Effector memory CD8-positive, alpha-beta T cell (primary cell): ENCODE measurements around the gene RHBDF1.
"Not testable (repeated sequence)": the region's sequence is repeated elsewhere in the genome, so short reads cannot be mapped to it uniquely, and the experiment has no call there.

Source experiments
- ATAC-seq: fragments of 150-1000 bp; cut with Tn5 transposase; replicated peaks from 2 replicates; pipeline ENCODE4 v1.10.0; 2021; ENCODE audit warnings: mild to moderate bottlenecking, moderate library complexity
- DNase-seq, 3 experiments: peaks; one replicate each; pipeline ENCODE4 v3.0.0; 2021
- H3K27ac Mint-ChIP-seq, 2 donors: one replicate each; pipeline ENCODE4 v1.8.0; 2022; ENCODE audit warnings: mild to moderate bottlenecking in 2 of 2, mixed read lengths in 2 of 2, moderate library complexity in 2 of 2
- H3K27me3 Mint-ChIP-seq, 2 donors: one replicate each; pipeline ENCODE4 v1.8.0; 2022; ENCODE audit warnings: mixed read lengths in 2 of 2
- H3K36me3 Mint-ChIP-seq: one replicate; pipeline ENCODE4 v1.8.0; 2022; ENCODE audit warnings: mild to moderate bottlenecking, moderate library complexity, mixed read lengths; ENCODE audit not compliant: insufficient read depth
- H3K4me1 Mint-ChIP-seq, 2 donors: one replicate each; pipeline ENCODE4 v1.8.0; 2022; ENCODE audit warnings: low read depth in 2 of 2, mixed read lengths in 2 of 2
- H3K4me3 Mint-ChIP-seq, 2 donors: one replicate each; pipeline ENCODE4 v1.8.0; 2022; ENCODE audit warnings: mild to moderate bottlenecking in 2 of 2, mixed read lengths in 2 of 2, moderate library complexity in 2 of 2
- H3K9me3 Mint-ChIP-seq, 2 donors: one replicate each; pipeline ENCODE4 v1.8.0; 2022; ENCODE audit warnings: mixed read lengths in 2 of 2

Gene RHBDF1

DNA sequence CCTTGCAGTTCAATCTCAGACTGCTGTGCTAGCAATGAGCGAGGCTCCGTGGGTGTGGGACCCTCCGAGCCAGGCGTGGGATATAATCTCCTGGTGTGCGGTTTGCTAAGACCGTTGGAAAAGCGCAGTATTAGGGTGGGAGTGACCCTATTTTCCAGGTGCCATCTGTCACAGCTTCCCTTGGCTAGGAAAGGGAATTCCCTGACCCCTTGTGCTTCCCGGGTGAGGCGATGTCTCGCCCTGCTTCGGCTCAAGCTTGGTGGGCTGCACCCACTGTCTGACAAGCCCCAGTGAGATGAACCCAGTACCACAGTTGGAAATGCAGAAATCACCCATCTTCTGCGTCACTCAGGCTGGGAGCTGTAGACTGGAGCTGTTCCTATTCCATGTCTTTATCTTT is 51.5 kb downstream of the RHBDF1 start:
- ATAC-seq, H3K4me1 Mint-ChIP-seq, H3K27me3 Mint-ChIP-seq, H3K36me3 Mint-ChIP-seq, H3K9me3 Mint-ChIP-seq, H3K27ac Mint-ChIP-seq, H3K4me3 Mint-ChIP-seq: not testable (repeated sequence)
- peak in 1 of 3 experiments; percentile 0 for DNase-seq

GRCh38 chr16:17062-17765 is 55.2 kb downstream of the RHBDF1 start:
- H3K9me3 Mint-ChIP-seq, H3K4me1 Mint-ChIP-seq, ATAC-seq, DNase-seq, H3K27ac Mint-ChIP-seq, H3K27me3 Mint-ChIP-seq, H3K4me3 Mint-ChIP-seq, H3K36me3 Mint-ChIP-seq: not testable (repeated sequence)

DNA sequence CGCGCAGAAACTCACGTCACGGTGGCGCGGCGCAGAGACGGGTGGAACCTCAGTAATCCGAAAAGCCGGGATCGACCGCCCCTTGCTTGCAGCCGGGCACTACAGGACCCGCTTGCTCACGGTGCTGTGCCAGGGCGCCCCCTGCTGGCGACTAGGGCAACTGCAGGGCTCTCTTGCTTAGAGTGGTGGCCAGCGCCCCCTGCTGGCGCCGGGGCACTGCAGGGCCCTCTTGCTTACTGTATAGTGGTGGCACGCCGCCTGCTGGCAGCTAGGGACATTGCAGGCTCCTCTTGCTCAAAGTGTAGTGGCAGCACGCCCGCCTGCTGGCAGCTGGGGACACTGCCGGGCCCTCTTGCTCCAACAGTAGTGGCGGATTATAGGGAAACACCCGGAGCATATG is 61.7 kb downstream of the RHBDF1 start:
- H3K4me3 Mint-ChIP-seq, result peak overlapping the region in 1 of 2 donors; percentile 46
- not testable (repeated sequence) for H3K9me3 Mint-ChIP-seq, H3K27me3 Mint-ChIP-seq, H3K36me3 Mint-ChIP-seq, H3K4me1 Mint-ChIP-seq
- ATAC-seq, result peak; percentile 53
- DNase-seq, result peak; percentile 86 to 90 (median 87)
- H3K27ac Mint-ChIP-seq, result peak overlapping the region in 1 of 2 donors; percentile 77

GRCh38 chr16:9903-10665 is 62.3 kb downstream of the RHBDF1 start:
- Mint-ChIP-seq H3K27ac (no peak overlapping the region), H3K36me3 (peaks cover 7% of the 10 kb centered on the region), H3K4me3 (peak overlapping the region; percentile 23 to 52), H3K9me3 (no peaks in the 10 kb centered on the region), H3K4me1 (no peaks in the 10 kb centered on the region), H3K27me3 (no peaks in the 10 kb centered on the region)
- ATAC-seq (peak; percentile 91), DNase-seq (peak in 1 of 3 experiments; percentile 0)
